Left cardiac atrium (tissue), 4 donors: ENCODE results near the gene RPA1. TPM values are rescaled to one million over a fixed set of nuclear protein-coding genes. Genes with fewer than 3 reads are reported as not detected.

Source experiments
- ATAC-seq, 2 donors: fragments of 200-7000 bp; cut with Tn5 transposase; one replicate each; pipeline ENCODE4 v1.9.1; 2020; ENCODE audit warnings: mild to moderate bottlenecking in 2 of 2, moderate library complexity in 2 of 2
- DNase-seq: peaks from one replicate; pipeline ENCODE4 v3.0.0-alpha.2; 2020
- intact Hi-C, 2 donors: fragments of 100-400 bp; cut with DNase I; formaldehyde crosslinking; loops; one replicate each; pipeline versions ENCODE4 v1.14.1 to v1.15.1; 2022 to 2023
- total RNA-seq, 2 donors: library from RNA; stranded (reverse); fragmentation: NEBNext Ultra II Directional; extraction: Animal tissue kit (Norgen Biotek cat#: 25700); gene quantifications; one replicate each; pipeline ENCODE4 v1.2.1, GENCODE V29; 2021
- donor health status: DM: no; HTN: yes; CAD: no.
- donor health status: DM: no; HTN: yes; CAD: no; lungs with severe emphysema.
- donor health status: DM: yes; HTN: yes; CAD: no.
- donor health status: Dilated cardiomyopathy.

RPA1 gene
- total RNA-seq, 2 donors from 2014 or later, result 61.8 to 95.1 TPM

DNA sequence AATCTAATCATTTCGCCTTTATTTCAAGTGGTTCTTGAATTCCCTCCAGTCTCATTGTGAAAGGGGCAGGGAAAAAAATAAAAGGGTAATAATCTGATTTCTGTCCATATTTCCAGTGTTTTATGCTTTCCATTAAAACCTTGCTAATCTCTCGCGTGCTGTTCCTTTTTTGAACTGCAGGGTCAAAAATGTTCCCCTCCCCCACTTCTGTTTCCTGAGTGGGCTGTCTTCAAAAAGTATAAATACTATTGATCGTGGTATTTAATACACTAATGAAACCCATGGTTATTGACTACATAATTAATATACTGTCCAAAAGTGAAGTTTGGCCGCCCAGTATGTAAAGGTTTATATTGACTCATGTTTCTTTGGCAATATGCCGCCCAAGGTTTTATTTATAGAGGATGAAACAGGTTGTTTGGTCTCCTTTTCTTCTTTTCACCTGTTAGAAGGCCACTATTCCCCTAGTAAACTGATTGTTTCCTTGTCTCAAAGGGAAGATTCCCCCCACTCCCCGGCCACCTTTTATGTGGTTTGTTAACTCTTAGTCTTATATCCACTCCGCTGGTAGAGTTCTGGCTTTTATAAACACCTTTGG is 69.7 kb downstream of the RPA1 start:
- intact Hi-C loops, result no loop called here
- no peak for ATAC-seq
- no peak for DNase-seq

DNA sequence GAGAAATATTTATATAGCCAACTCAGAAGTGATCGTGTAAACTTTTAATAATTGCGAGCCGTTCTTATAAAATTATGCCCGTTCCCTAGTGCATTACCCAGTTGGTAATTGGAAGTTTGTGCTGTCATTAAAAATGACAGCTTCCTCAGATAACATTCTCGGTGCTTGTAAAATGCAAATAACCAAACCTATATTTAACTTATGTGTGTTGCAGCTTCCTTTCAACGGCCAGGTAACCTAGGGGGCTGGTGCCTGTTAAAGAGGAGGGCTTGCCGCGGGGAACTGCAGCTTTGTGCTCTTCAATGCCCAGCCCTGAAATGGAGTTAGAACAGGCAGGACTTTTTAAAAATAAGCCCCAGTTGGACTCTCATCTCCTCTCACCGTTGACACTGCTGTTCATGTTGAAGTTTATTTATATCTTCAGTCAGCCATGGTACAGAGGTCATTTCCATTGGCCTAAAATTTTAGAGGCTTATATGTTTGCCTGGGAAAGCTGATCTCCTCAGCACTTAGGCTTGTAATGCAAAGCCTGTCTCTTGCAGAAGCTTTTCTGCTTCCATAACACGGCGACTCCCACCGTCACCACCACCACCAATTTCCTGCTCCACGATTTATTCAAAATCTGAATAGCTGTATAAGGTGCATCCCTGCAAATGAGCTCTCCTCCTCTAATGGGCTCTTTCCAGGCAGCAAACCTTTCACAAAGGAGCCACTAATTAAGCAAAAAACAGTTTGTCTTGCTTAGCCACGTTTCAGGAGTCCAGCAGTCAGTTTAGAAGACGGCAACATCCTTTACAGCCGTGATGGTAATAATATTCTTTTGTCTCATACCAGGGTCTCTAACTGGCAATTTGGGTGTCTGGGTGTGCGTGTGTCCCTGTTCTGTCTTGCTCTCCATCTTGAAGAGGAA is 74.7 kb downstream of the RPA1 start:
- intact Hi-C loops, result loop anchor here (5.0 kb wide), 2 partner anchors 123 to 138 kb away; partner anchors contain the start of genes OVCA2 (in 1 of the 2) and RTN4RL1 (in 1 of the 2)
- ATAC-seq (no peak), DNase-seq (no peak)

- intact Hi-C loops, result loop anchor here (5.0 kb wide), 2 partner anchors 122 to 137 kb away; partner anchors contain the start of genes OVCA2 (in 1 of the 2) and RTN4RL1 (in 1 of the 2)
- DNase-seq (no peak), ATAC-seq (peak; percentile 10 to 39)
Measured at GRCh38 chr17:1905190-1905913, 75.5 kb downstream of the RPA1 start.

DNA sequence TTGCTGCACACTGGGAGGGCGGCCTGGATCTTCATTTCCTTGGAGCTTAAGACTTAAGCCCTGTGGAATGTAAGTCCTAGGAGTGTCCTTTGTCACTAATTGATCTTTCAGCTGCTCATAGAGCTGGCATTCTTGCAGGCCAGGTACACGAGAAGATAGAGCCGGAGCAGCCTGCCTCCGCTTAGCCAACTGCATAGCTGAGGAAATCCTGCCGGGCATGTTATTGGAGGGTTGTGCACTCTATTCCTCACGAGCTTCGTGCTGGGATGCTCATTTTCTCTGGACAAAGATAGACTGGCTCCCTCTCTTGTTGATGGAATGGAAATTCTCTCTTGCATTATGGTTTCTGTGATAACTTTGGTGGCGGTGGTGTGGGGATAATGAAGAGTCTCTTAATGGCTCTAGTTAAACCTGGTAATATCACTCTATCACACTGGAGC is 76.9 kb downstream of the RPA1 start:
- DNase-seq (no peak), ATAC-seq (peak in 1 of 2 donors; percentile 23)
- intact Hi-C loops, result loop anchor here (5.0 kb wide), 2 partner anchors 121 to 136 kb away; partner anchors contain the start of genes OVCA2 (in 1 of the 2) and RTN4RL1 (in 1 of the 2)

- no peak for ATAC-seq
- intact Hi-C loops, result loop anchor here (5.0 kb wide), 2 partner anchors 120 to 135 kb away; partner anchors contain the start of genes OVCA2 (in 1 of the 2) and RTN4RL1 (in 1 of the 2)
- DNase-seq, result no peak
Measured at GRCh38 chr17:1907216-1907631, 77.4 kb downstream of the RPA1 start.

GRCh38 chr17:1907909-1908698 is 78.3 kb downstream of the RPA1 start:
- intact Hi-C loops, result loop anchor here (2.0 to 5.0 kb wide), 3 partner anchors 119 to 134 kb away; partner anchors contain the start of genes OVCA2 (in 1 of the 2) and RTN4RL1 (in 1 of the 2)
- DNase-seq, result peak; percentile 41
- ATAC-seq, result peak; percentile 31 to 63

DNA sequence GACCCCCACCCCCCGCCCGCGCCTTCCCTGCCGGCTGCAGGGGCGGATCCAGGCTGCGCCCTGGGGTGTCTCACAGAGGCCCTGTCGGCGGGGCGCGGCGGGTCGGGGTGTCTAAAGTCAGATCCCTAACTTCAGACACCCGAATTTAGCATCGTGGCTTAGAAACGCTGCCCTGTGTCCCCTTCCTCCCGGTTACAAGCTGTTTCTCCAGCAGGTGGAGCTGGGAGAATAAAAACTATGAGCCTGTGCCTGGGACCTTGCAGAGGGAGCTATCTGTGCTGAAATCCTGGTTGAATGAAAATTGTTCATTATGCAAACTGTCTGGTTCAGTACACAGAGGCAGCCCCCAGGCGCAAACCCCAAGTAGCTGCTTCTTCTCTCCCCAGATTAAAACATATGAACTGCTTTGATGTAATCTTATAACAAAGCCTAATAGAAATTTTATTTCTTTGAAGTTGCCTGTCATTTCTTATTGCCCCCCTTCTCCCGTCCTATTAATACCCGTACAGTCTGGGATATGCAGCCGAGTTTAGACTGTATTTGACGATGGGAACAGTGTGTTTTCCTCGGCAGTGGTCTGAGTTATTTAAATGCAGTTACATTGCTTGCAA is 79.0 kb downstream of the RPA1 start:
- intact Hi-C loops, result loop anchor here (2.0 to 5.0 kb wide), 3 partner anchors 118 to 133 kb away; partner anchors contain the start of genes OVCA2 (in 1 of the 2) and RTN4RL1 (in 1 of the 2)
- peak; percentile 62 for DNase-seq
- ATAC-seq, result peak; percentile 89 to 91

DNA sequence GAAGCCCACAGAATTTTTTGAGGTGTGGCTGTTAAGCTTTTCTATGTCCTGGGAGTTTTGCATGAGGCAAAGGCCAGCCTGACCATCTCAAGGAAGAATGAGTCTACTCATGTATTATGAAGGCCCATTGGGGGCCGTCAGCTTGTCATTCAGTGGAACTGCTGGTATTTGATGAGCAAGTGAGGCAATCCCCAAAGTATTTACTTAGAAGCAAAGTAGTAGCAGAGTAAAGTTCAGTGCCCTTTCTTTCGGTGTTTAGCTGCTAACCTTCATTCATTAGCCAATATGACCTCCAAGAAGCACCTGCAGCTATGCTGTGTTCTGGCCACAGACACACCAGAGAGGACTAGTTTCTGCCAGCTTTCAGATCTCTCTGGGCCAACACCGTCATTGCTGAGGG is 80.2 kb downstream of the RPA1 start:
- intact Hi-C loops, result loop anchor here (2.0 to 10.0 kb wide), 4 partner anchors 117 to 375 kb away; partner anchors contain the start of genes OVCA2 (in 1 of the 2) and RTN4RL1 (in 1 of the 2)
- no peak for DNase-seq
- no peak for ATAC-seq

GRCh38 chr17:1912146-1912545 is 82.3 kb downstream of the RPA1 start:
- DNase-seq, result no peak
- intact Hi-C loops, result loop anchor here in 1 of 2 donors (10.0 kb wide), 1 partner anchor 373 kb away; no protein-coding TSS in a partner anchor
- ATAC-seq, result no peak

DNA sequence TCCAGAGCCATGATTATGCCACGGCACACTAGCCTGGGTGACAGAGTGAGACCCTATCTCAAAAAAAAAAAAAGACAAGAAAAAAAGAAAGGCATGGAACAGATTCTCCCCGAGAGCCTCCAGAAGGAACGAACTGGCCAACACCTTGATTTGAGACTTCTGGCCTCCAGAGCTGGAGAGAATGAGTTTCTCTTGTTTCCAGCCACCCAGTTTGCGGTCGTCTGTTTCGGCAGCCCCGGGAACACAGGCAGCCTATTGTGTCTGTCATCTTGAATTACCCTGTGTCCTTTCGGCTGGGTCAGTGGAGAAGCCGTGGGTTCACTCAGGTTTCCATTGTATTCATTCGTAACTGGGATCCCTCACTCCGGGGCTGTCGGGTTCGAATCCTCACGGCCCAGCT is 83.9 kb downstream of the RPA1 start:
- intact Hi-C loops, result loop anchor here in 1 of 2 donors (10.0 kb wide), 1 partner anchor 371 kb away; no protein-coding TSS in a partner anchor
- ATAC-seq (no peak), DNase-seq (no peak)

GRCh38 chr17:1914661-1915083 is 84.9 kb downstream of the RPA1 start:
- DNase-seq, result no peak
- ATAC-seq, result no peak
- intact Hi-C loops, result loop anchor here in 1 of 2 donors (10.0 kb wide), 1 partner anchor 370 kb away; no protein-coding TSS in a partner anchor

GRCh38 chr17:1915889-1916288 is 86.1 kb downstream of the RPA1 start:
- DNase-seq, result no peak
- intact Hi-C loops, result loop anchor here in 1 of 2 donors (10.0 kb wide), 1 partner anchor 369 kb away; no protein-coding TSS in a partner anchor
- no peak for ATAC-seq

GRCh38 chr17:1916316-1916715 is 86.5 kb downstream of the RPA1 start:
- no peak for DNase-seq
- no peak for ATAC-seq
- intact Hi-C loops, result loop anchor here in 1 of 2 donors (10.0 kb wide), 1 partner anchor 368 kb away; no protein-coding TSS in a partner anchor

GRCh38 chr17:1916963-1917715 is 87.3 kb downstream of the RPA1 start:
- DNase-seq, result no peak
- no peak for ATAC-seq
- intact Hi-C loops, result loop anchor here in 1 of 2 donors (10.0 kb wide), 1 partner anchor 368 kb away; no protein-coding TSS in a partner anchor

- intact Hi-C loops, result loop anchor here in 1 of 2 donors (10.0 kb wide), 1 partner anchor 366 kb away; no protein-coding TSS in a partner anchor
- no peak for ATAC-seq
- DNase-seq, result no peak
Measured at GRCh38 chr17:1918346-1919162, 88.7 kb downstream of the RPA1 start.
